ENCODE measurements around the gene NECAB3. TPM values are rescaled to one million over a fixed set of nuclear protein-coding genes. Genes with fewer than 3 reads are reported as not detected.
A peak's percentile ranks its signal among the peaks of the same experiment; 100 is the strongest.

Gene NECAB3
- total and polyA plus RNA-seq, 2 of the 13 experiments (the other 11 are each of a cell fraction or from before 2014, with no cell fraction given) = 61.5 to 65.5 TPM

DNA sequence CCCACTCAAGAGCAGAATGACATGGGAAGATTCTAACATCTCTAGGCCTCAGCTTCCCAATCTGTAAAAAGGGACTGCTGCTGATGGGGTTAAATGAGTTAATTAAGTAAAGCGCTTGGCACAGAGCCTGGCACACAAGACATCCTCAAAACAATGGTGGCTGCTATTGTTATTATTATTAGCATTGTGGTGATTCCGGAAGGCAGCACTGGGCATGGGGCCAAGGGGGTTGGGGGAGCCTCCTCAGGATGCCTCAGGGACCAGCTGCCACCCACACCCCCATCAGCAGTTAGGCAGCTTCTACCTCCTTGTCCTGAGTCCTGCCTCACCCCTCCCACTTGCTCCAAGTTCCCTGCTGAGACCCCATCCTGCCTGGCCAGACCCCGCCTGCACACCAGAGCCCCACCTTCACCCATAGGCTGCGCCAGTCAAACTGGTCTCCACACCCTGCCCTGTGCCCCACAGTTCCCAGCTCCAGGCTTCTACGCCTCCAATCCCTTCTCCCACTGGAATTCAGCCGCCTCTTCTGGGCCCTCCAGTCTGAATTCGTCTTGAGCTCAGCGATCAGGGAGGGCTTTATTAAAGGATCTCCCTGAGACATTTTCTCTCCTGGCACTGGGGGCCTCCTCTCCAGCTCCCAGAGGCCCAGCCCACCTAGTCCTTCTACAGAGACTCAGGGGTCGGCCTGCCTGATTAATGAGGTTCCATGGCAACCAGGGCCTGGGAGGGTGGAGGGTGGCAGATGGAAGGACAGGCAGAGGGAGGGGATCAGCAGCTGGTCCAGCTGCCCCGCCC, 10.5 kb upstream of the NECAB3 start (continued):
- TF ChIP-seq, protein P1, sequence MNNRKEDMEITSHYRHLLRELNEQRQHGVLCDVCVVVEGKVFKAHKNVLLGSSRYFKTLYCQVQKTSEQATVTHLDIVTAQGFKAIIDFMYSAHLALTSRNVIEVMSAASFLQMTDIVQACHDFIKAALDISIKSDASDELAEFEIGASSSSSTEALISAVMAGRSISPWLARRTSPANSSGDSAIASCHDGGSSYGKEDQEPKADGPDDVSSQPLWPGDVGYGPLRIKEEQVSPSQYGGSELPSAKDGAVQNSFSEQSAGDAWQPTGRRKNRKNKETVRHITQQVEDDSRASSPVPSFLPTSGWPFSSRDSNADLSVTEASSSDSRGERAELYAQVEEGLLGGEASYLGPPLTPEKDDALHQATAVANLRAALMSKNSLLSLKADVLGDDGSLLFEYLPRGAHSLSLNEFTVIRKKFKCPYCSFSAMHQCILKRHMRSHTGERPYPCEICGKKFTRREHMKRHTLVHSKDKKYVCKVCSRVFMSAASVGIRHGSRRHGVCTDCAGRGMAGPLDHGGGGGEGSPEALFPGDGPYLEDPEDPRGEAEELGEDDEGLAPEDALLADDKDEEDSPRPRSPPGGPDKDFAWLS (CRISPR knock-in tag; IDR thresholded peaks at IDR 0.05; ENCODE audit: borderline replicate concordance) = no peak
- TF ChIP-seq CERS6 (CRISPR knock-in tag; IDR thresholded peaks at IDR 0.05) = no peak
- TF ChIP-seq KMT2B (CRISPR knock-in tag; IDR thresholded peaks at IDR 0.05) = no peak
- TF ChIP-seq BRD4 (CRISPR knock-in tag; IDR thresholded peaks at IDR 0.05) = no peak
- no peak for TF ChIP-seq CBFB (CRISPR knock-in tag; IDR thresholded peaks at IDR 0.05)
- TF ChIP-seq ATRX (CRISPR knock-in tag; IDR thresholded peaks at IDR 0.05; ENCODE audit: borderline replicate concordance) = no peak
- TF ChIP-seq, protein P2, sequence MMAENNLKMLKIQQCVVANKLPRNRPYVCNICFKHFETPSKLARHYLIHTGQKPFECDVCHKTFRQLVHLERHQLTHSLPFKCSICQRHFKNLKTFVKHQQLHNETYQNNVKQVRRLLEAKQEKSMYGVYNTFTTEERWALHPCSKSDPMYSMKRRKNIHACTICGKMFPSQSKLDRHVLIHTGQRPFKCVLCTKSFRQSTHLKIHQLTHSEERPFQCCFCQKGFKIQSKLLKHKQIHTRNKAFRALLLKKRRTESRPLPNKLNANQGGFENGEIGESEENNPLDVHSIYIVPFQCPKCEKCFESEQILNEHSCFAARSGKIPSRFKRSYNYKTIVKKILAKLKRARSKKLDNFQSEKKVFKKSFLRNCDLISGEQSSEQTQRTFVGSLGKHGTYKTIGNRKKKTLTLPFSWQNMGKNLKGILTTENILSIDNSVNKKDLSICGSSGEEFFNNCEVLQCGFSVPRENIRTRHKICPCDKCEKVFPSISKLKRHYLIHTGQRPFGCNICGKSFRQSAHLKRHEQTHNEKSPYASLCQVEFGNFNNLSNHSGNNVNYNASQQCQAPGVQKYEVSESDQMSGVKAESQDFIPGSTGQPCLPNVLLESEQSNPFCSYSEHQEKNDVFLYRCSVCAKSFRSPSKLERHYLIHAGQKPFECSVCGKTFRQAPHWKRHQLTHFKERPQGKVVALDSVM (CRISPR knock-in tag; IDR thresholded peaks at IDR 0.05) = no peak
- peak; percentile 8 for TF ChIP-seq ZNF772 (CRISPR knock-in tag; IDR thresholded peaks at IDR 0.05)
- no peak for TF ChIP-seq NAIF1 (CRISPR knock-in tag; IDR thresholded peaks at IDR 0.05; ENCODE audit: borderline replicate concordance)
- TF ChIP-seq, protein P3, sequence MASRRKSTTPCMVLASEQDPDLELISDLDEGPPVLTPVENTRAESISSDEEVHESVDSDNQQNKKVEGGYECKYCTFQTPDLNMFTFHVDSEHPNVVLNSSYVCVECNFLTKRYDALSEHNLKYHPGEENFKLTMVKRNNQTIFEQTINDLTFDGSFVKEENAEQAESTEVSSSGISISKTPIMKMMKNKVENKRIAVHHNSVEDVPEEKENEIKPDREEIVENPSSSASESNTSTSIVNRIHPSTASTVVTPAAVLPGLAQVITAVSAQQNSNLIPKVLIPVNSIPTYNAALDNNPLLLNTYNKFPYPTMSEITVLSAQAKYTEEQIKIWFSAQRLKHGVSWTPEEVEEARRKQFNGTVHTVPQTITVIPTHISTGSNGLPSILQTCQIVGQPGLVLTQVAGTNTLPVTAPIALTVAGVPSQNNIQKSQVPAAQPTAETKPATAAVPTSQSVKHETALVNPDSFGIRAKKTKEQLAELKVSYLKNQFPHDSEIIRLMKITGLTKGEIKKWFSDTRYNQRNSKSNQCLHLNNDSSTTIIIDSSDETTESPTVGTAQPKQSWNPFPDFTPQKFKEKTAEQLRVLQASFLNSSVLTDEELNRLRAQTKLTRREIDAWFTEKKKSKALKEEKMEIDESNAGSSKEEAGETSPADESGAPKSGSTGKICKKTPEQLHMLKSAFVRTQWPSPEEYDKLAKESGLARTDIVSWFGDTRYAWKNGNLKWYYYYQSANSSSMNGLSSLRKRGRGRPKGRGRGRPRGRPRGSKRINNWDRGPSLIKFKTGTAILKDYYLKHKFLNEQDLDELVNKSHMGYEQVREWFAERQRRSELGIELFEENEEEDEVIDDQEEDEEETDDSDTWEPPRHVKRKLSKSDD (CRISPR knock-in tag; IDR thresholded peaks at IDR 0.05; ENCODE audit: low read depth) = no peak
- no peak for TF ChIP-seq KLF16 (CRISPR knock-in tag; IDR thresholded peaks at IDR 0.05)
- no peak for TF ChIP-seq NFE2L2 (IDR thresholded peaks at IDR 0.05; ENCODE audit: low read length)
- no peak for TF ChIP-seq NR2C2 (CRISPR knock-in tag; IDR thresholded peaks at IDR 0.05; ENCODE audit: borderline replicate concordance)
- TF ChIP-seq BORCS8-MEF2B (CRISPR knock-in tag; IDR thresholded peaks at IDR 0.05) = no peak; the same call in 1 of the 2 replicates
- TF ChIP-seq ZMAT3 (CRISPR knock-in tag; conservative IDR thresholded peaks at IDR 0.05) = no peak
- no peak for TF ChIP-seq MBNL3 (CRISPR knock-in tag; conservative IDR thresholded peaks at IDR 0.05)
- TF ChIP-seq KDM5A (IDR thresholded peaks at IDR 0.05; ENCODE audit: borderline replicate concordance, low read length) = no peak
- TF ChIP-seq, protein P4, sequence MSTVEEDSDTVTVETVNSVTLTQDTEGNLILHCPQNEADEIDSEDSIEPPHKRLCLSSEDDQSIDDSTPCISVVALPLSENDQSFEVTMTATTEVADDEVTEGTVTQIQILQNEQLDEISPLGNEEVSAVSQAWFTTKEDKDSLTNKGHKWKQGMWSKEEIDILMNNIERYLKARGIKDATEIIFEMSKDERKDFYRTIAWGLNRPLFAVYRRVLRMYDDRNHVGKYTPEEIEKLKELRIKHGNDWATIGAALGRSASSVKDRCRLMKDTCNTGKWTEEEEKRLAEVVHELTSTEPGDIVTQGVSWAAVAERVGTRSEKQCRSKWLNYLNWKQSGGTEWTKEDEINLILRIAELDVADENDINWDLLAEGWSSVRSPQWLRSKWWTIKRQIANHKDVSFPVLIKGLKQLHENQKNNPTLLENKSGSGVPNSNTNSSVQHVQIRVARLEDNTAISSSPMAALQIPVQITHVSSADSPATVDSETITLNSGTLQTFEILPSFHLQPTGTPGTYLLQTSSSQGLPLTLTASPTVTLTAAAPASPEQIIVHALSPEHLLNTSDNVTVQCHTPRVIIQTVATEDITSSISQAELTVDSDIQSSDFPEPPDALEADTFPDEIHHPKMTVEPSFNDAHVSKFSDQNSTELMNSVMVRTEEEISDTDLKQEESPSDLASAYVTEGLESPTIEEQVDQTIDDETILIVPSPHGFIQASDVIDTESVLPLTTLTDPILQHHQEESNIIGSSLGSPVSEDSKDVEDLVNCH (CRISPR knock-in tag; IDR thresholded peaks at IDR 0.05) = no peak
